IPS DF 4.7 (cell line): Measurements from ENCODE around the gene RNU5B-1.

ENCODE experiments used
- DNase-seq: peaks from one replicate; pipeline ENCODE4 v3.0.0-alpha.2; 2013; ENCODE audit warnings: low spot score; ENCODE audit errors: extremely low read depth

RNU5B-1 gene

GRCh38 chr15:65287520-65287855, 17.0 kb upstream of the RNU5B-1 start:
- no peak for DNase-seq

GRCh38 chr15:65289261-65289854, 15.1 kb upstream of the RNU5B-1 start:
- DNase-seq: no peak

GRCh38 chr15:65290228-65290627, 14.2 kb upstream of the RNU5B-1 start:
- no peak for DNase-seq

GRCh38 chr15:65292938-65293518, 11.4 kb upstream of the RNU5B-1 start:
- no peak for DNase-seq

GRCh38 chr15:65298731-65299130, 5.7 kb upstream of the RNU5B-1 start:
- no peak for DNase-seq

GRCh38 chr15:65300924-65301441, 3.5 kb upstream of the RNU5B-1 start:
- no peak for DNase-seq

GRCh38 chr15:65302061-65302460, 2.4 kb upstream of the RNU5B-1 start:
- DNase-seq: no peak

GRCh38 chr15:65303687-65304380, 643 bp upstream of the RNU5B-1 start:
- DNase-seq: no peak

- DNase-seq: no peak
Observed at GRCh38 chr15:65305150-65305758, 777 bp downstream of the RNU5B-1 start.

- no peak for DNase-seq
Observed at GRCh38 chr15:65305776-65306175, 1.3 kb downstream of the RNU5B-1 start.

- DNase-seq: no peak
Observed at GRCh38 chr15:65306551-65306950, 2.1 kb downstream of the RNU5B-1 start.

GRCh38 chr15:65307978-65308377, 3.5 kb downstream of the RNU5B-1 start:
- DNase-seq: no peak

GRCh38 chr15:65309882-65310418, 5.5 kb downstream of the RNU5B-1 start:
- no peak for DNase-seq

- DNase-seq: no peak
Observed at GRCh38 chr15:65310431-65311137, 6.1 kb downstream of the RNU5B-1 start.

GRCh38 chr15:65311760-65312159, 7.3 kb downstream of the RNU5B-1 start:
- no peak for DNase-seq

- DNase-seq: no peak
Observed at GRCh38 chr15:65312400-65312916, 8.0 kb downstream of the RNU5B-1 start.

GRCh38 chr15:65318870-65319356, 14.4 kb downstream of the RNU5B-1 start:
- DNase-seq: no peak

GRCh38 chr15:65323071-65323511, 18.6 kb downstream of the RNU5B-1 start:
- no peak for DNase-seq

- DNase-seq: no peak
Observed at GRCh38 chr15:65326117-65326526, 21.6 kb downstream of the RNU5B-1 start.

GRCh38 chr15:65326818-65327217, 22.3 kb downstream of the RNU5B-1 start:
- DNase-seq: no peak
